ENCODE results near the gene ARF6. TPM values are rescaled to one million over a fixed set of nuclear protein-coding genes. Genes with fewer than 3 reads are reported as not detected.
A peak's percentile ranks its signal among the peaks of the same experiment; 100 is the strongest.

The ARF6 gene
- total and polyA plus RNA-seq, 2 donors (not counting 1 experiment from before 2014, with no cell fraction given), result 54.7 to 67.4 TPM

DNA sequence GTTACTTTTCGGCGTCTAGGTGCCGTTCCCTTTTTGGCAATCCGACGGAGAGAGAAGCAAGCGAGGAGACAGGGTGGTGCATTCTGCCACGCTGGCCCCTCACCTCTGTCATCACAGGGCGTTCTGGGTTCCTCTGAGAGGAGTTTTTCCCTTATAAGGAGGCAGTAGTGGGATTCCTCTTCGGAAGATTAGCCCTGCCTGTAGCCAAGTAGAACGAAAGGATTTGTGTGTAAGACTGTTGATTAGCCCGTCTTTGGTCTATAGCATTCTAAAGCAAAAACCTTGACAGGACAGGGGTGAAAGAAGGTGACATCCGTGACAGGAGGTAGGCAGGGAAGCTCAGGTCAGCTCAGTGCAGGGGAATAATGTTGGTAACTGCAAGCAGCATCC is 31.2 kb upstream of the ARF6 start:
- Histone ChIP-seq H3K79me2 (ENCODE audit: control insufficient read depth, insufficient read depth, low read length) (no peaks in the 10 kb centered on the region), H2AFZ (ENCODE audit: low read length) (peak overlapping the region; percentile 100), H3K9me3 (ENCODE audit: control insufficient read depth, insufficient read depth, low read depth, low read length) (no peaks in the 10 kb centered on the region), H3K9ac (ENCODE audit: insufficient read depth, low read length) (peak overlapping the region; percentile 87), H4K20me1 (ENCODE audit: control insufficient read depth, extremely low read depth, insufficient read depth, low read length) (no peaks in the 10 kb centered on the region), H3K36me3 (ENCODE audit: control insufficient read depth, insufficient read depth, low read length) (no peaks in the 10 kb centered on the region), H3K27ac (ENCODE audit: insufficient read depth, low read length) (peak overlapping the region; percentile 99), H3K4me3 (replicated peaks in 1 of 4; ENCODE audit: control extremely low read depth in 1 of 4, insufficient read depth in 1 of 4, low read depth in 3 of 4, low read length in 4 of 4) (peak overlapping the region; percentile 78 to 98 (median 92)), H3K27me3 (ENCODE audit: control insufficient read depth, insufficient read depth, low read length) (no peaks in the 10 kb centered on the region), H3K4me2 (ENCODE audit: extremely low read depth, insufficient read depth, low read length) (peak overlapping the region; percentile 100), H3K4me1 (ENCODE audit: control insufficient read depth, extremely low read depth, insufficient read depth, low read length) (peaks cover 3% of the 10 kb centered on the region)
- TF ChIP-seq EZH2 (IDR thresholded peaks at IDR 0.05; ENCODE audit: low read length, missing control alignments), result no peak
- TF ChIP-seq, protein P1, sequence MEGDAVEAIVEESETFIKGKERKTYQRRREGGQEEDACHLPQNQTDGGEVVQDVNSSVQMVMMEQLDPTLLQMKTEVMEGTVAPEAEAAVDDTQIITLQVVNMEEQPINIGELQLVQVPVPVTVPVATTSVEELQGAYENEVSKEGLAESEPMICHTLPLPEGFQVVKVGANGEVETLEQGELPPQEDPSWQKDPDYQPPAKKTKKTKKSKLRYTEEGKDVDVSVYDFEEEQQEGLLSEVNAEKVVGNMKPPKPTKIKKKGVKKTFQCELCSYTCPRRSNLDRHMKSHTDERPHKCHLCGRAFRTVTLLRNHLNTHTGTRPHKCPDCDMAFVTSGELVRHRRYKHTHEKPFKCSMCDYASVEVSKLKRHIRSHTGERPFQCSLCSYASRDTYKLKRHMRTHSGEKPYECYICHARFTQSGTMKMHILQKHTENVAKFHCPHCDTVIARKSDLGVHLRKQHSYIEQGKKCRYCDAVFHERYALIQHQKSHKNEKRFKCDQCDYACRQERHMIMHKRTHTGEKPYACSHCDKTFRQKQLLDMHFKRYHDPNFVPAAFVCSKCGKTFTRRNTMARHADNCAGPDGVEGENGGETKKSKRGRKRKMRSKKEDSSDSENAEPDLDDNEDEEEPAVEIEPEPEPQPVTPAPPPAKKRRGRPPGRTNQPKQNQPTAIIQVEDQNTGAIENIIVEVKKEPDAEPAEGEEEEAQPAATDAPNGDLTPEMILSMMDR (conservative IDR thresholded peaks at IDR 0.05 in 1 of 2, IDR thresholded peaks at IDR 0.05 in 1 of 2; ENCODE audit: low read depth in 1 of 2, low read length in 2 of 2), result no peak
- DNase-seq (ENCODE audit: low read depth in 2 of 2), result peak; percentile 84 to 94

DNA sequence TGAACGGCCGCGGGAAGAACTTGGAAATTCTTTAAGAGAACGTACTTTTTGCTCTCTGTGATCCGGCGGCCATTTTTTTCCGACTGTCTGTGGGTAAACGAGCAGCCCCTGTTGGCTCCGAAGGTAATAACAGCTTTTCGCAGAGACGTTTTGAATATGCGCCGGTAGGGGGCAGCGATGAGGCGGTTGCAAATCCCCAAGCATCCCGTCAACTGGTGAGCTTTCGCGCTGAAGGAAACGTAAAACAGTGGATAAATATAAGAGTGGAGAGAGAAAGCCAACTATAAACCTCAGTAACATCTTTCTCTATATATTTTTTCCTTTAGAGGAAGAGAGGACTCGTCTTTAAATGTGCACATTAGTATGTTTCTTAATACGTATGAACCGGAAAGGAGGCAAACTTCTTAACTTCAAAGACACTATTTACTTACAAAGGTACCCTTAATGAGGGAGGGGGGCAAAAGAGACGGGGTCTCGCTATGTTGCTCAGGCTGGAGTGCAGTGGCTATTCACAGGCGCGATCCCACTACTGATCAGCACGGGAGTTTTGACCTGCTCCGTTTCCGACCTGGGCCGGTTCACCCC is 30.7 kb upstream of the ARF6 start:
- Histone ChIP-seq H3K9ac (ENCODE audit: insufficient read depth, low read length) (peak overlapping the region; percentile 87), H3K79me2 (ENCODE audit: control insufficient read depth, insufficient read depth, low read length) (no peaks in the 10 kb centered on the region), H2AFZ (ENCODE audit: low read length) (peak overlapping the region; percentile 100), H3K4me1 (ENCODE audit: control insufficient read depth, extremely low read depth, insufficient read depth, low read length) (peaks cover 3% of the 10 kb centered on the region), H3K36me3 (ENCODE audit: control insufficient read depth, insufficient read depth, low read length) (no peaks in the 10 kb centered on the region), H3K27ac (ENCODE audit: insufficient read depth, low read length) (peak overlapping the region; percentile 99), H4K20me1 (ENCODE audit: control insufficient read depth, extremely low read depth, insufficient read depth, low read length) (no peaks in the 10 kb centered on the region), H3K9me3 (ENCODE audit: control insufficient read depth, insufficient read depth, low read depth, low read length) (no peaks in the 10 kb centered on the region), H3K4me3 (replicated peaks in 1 of 4; ENCODE audit: control extremely low read depth in 1 of 4, insufficient read depth in 1 of 4, low read depth in 3 of 4, low read length in 4 of 4) (peak overlapping the region; percentile 78 to 98 (median 92)), H3K27me3 (ENCODE audit: control insufficient read depth, insufficient read depth, low read length) (no peaks in the 10 kb centered on the region), H3K4me2 (ENCODE audit: extremely low read depth, insufficient read depth, low read length) (peak overlapping the region; percentile 100)
- peak; percentile 85 to 94 for DNase-seq (ENCODE audit: low read depth in 2 of 2)
- TF ChIP-seq EZH2 (IDR thresholded peaks at IDR 0.05; ENCODE audit: low read length, missing control alignments), result no peak
- TF ChIP-seq, protein P1 (conservative IDR thresholded peaks at IDR 0.05 in 1 of 2, IDR thresholded peaks at IDR 0.05 in 1 of 2; ENCODE audit: low read depth in 1 of 2, low read length in 2 of 2), result peak; percentile 100

- Histone ChIP-seq H3K4me2 (ENCODE audit: extremely low read depth, insufficient read depth, low read length) (peak overlapping the region; percentile 72), H3K9ac (ENCODE audit: insufficient read depth, low read length) (peak overlapping the region; percentile 66), H2AFZ (ENCODE audit: low read length) (peak overlapping the region; percentile 63), H3K79me2 (ENCODE audit: control insufficient read depth, insufficient read depth, low read length) (no peaks in the 10 kb centered on the region), H3K9me3 (ENCODE audit: control insufficient read depth, insufficient read depth, low read depth, low read length) (no peaks in the 10 kb centered on the region), H3K4me1 (ENCODE audit: control insufficient read depth, extremely low read depth, insufficient read depth, low read length) (peaks cover 3% of the 10 kb centered on the region), H3K4me3 (replicated peaks in 1 of 4; ENCODE audit: control extremely low read depth in 1 of 4, insufficient read depth in 1 of 4, low read depth in 3 of 4, low read length in 4 of 4) (peak overlapping the region; percentile 53 to 96 (median 84)), H3K27me3 (ENCODE audit: control insufficient read depth, insufficient read depth, low read length) (no peaks in the 10 kb centered on the region), H3K36me3 (ENCODE audit: control insufficient read depth, insufficient read depth, low read length) (no peaks in the 10 kb centered on the region), H4K20me1 (ENCODE audit: control insufficient read depth, extremely low read depth, insufficient read depth, low read length) (no peaks in the 10 kb centered on the region), H3K27ac (ENCODE audit: insufficient read depth, low read length) (peak overlapping the region; percentile 88)
- DNase-seq (ENCODE audit: low read depth in 2 of 2), result no peak
- TF ChIP-seq, protein P1 (conservative IDR thresholded peaks at IDR 0.05 in 1 of 2, IDR thresholded peaks at IDR 0.05 in 1 of 2; ENCODE audit: low read depth in 1 of 2, low read length in 2 of 2), result no peak
- no peak for TF ChIP-seq EZH2 (IDR thresholded peaks at IDR 0.05; ENCODE audit: low read length, missing control alignments)
Observed at GRCh38 chr14:49863487-49864281, 29.2 kb upstream of the ARF6 start.
